HCT116 (cell line): ENCODE results near the gene MSMO1. TPM values are rescaled to one million over a fixed set of nuclear protein-coding genes. Genes with fewer than 3 reads are reported as not detected.
"Not testable (repeated sequence)": the region's sequence is repeated elsewhere in the genome, so short reads cannot be mapped to it uniquely, and the experiment has no call there.

Source experiments
- ATAC-seq: fragments of 200-7000 bp; cut with Tn5 transposase; 2 replicates; pipeline ENCODE4 v1.9.1; 2020; ENCODE audit warnings: mild to moderate bottlenecking, moderate library complexity
- BruUV-seq: library from RNA; stranded (reverse); fragments of 400-500 nt; replicated peaks from 2 replicates; lab custom pipeline; 2021; lab: Mats Ljungman, UMichigan
- CTCF ChIA-PET: fragments of 300-600 bp; sonication (Branson Sonifier 250); formaldehyde crosslinking; loops from one replicate; lab custom pipeline; 2021; ENCODE audit warnings: antibody characterized with exemption; lab: Charles Lee
- POLR2A ChIA-PET: fragments of 300-600, 350-600 bp; sonication (Branson Sonifier 250); formaldehyde crosslinking; loops from one replicate; lab custom pipeline; 2021; ENCODE audit warnings: antibody characterized with exemption; lab: Charles Lee
- RAD21 ChIA-PET, 2 experiments: fragments of 300-600 bp; sonication (Branson Sonifier 250); formaldehyde crosslinking; loops; one replicate each; lab custom pipeline; 2023; ENCODE audit warnings: low total read pairs in 2 of 2; ENCODE audit not compliant: uncharacterized antibody in 2 of 2, unreplicated experiment in 2 of 2, low non-redundant PET in 1 of 2; lab: Charles Lee
- DNase-seq: peaks from one replicate; pipeline ENCODE4 v3.0.0-alpha.2; 2010; ENCODE audit warnings: low read depth, low spot score
- H2AFZ ChIP-seq: fragments of 200-600 bp; shearing (Covaris generic), sonication (generic); 2 replicates; pipeline ENCODE4 v1.6.1; 2017; ENCODE audit warnings: low read depth, mixed run types, mixed read lengths, antibody characterized with exemption, low read length; ENCODE audit not compliant: poor library complexity, severe bottlenecking
- H3K27ac ChIP-seq: 2 replicates; pipeline ENCODE4 v1.5.1; 2012; ENCODE audit warnings: low read depth, low read length
- H3K27me3 ChIP-seq: fragments of 200-600 bp; sonication (generic); 2 replicates; pipeline ENCODE4 v1.6.1; 2016; ENCODE audit warnings: mixed run types, low read length, mixed read lengths; ENCODE audit not compliant: insufficient read depth
- H3K36me3 ChIP-seq, 2 experiments: fragments of 200-500 bp in 1 of 2; fragments of 200-600 bp in 1 of 2; sonication (Bioruptor generic) in 1 of 2; sonication (generic) in 1 of 2; 2 replicates each; pipeline versions ENCODE4 v1.5.1 to v1.6.1; 2014 to 2016; ENCODE audit warnings: low read length in 2 of 2, inconsistent platforms in 1 of 2, mixed read lengths in 1 of 2, mixed run types in 1 of 2; ENCODE audit not compliant: insufficient read depth in 2 of 2, control insufficient read depth in 1 of 2
- H3K4me1 ChIP-seq, 2 experiments: fragments of 200-600 bp in 1 of 2; sonication (generic) in 1 of 2; 2 replicates each; pipeline versions ENCODE4 v1.5.1 to v1.6.1; 2012 to 2017; ENCODE audit warnings: low read length in 2 of 2, inconsistent platforms in 1 of 2, mild to moderate bottlenecking in 1 of 2, mixed read lengths in 1 of 2, mixed run types in 1 of 2, moderate library complexity in 1 of 2; ENCODE audit not compliant: insufficient read depth in 2 of 2, control insufficient read depth in 1 of 2
- H3K4me2 ChIP-seq: fragments of 200-600 bp; sonication (generic); 2 replicates; pipeline ENCODE4 v1.6.1; 2017; ENCODE audit warnings: mixed run types, low read length, mixed read lengths
- H3K4me3 ChIP-seq, 2 experiments: fragments of 200-600 bp in 1 of 2; sonication (generic) in 1 of 2; replicated peaks in 1 of 2; 2 replicates each; pipeline ENCODE4 v1.5.1; 2011 to 2016; ENCODE audit warnings: low read length in 2 of 2, control low read depth in 1 of 2, low read depth in 1 of 2, mild to moderate bottlenecking in 1 of 2, mixed read lengths in 1 of 2, mixed run types in 1 of 2
- H3K79me2 ChIP-seq: fragments of 200-600 bp; sonication (generic); 2 replicates; pipeline ENCODE4 v1.6.1; 2017; ENCODE audit warnings: mild to moderate bottlenecking, mixed run types, low read length, moderate library complexity, mixed read lengths; ENCODE audit not compliant: insufficient read depth
- H3K9ac ChIP-seq: fragments of 200-600 bp; sonication (generic); 2 replicates; pipeline ENCODE4 v1.6.1; 2016; ENCODE audit warnings: low read length, mixed read lengths
- H3K9me2 ChIP-seq: fragments of 200-600 bp; sonication (generic), shearing (Covaris generic); 2 replicates; pipeline ENCODE4 v1.6.1; 2017; ENCODE audit warnings: mixed run types, mild to moderate bottlenecking, moderate library complexity; ENCODE audit not compliant: insufficient read depth
- H3K9me3 ChIP-seq, 2 experiments: fragments of 200-500 bp in 1 of 2; fragments of 200-600 bp in 1 of 2; sonication (Bioruptor generic) in 1 of 2; sonication (generic) in 1 of 2; 2 replicates each; pipeline ENCODE4 v1.6.1; 2014 to 2017; ENCODE audit warnings: low read length in 2 of 2, mixed read lengths in 2 of 2, inconsistent platforms in 1 of 2, low read depth in 1 of 2, mild to moderate bottlenecking in 1 of 2, mixed run types in 1 of 2, moderate library complexity in 1 of 2; ENCODE audit not compliant: control insufficient read depth in 1 of 2, insufficient read depth in 1 of 2
- H4K20me1 ChIP-seq: fragments of 200-600 bp; sonication (generic), shearing (Covaris generic); 2 replicates; pipeline ENCODE4 v1.6.1; 2017; ENCODE audit warnings: mixed run types, mild to moderate bottlenecking, moderate library complexity; ENCODE audit not compliant: insufficient read depth
- ATF3 ChIP-seq: IDR thresholded peaks from 2 replicates; pipeline ENCODE4 v1.6.1; 2012
- CBX3 ChIP-seq: IDR thresholded peaks from 2 replicates; pipeline ENCODE4 v1.6.1; 2012; ENCODE audit warnings: low read depth
- ELF1 ChIP-seq: IDR thresholded peaks from 2 replicates; pipeline ENCODE4 v1.6.1; 2012; ENCODE audit warnings: low read depth, borderline replicate concordance
- EZH2 ChIP-seq: fragments of 200-600 bp; sonication (generic); IDR thresholded peaks from 2 replicates; pipeline ENCODE4 v1.6.1; 2017; ENCODE audit warnings: antibody characterized with exemption, mixed run types
- EZH2phosphoT487 ChIP-seq: fragments of 200-600 bp; IDR thresholded peaks from 2 replicates; pipeline ENCODE4 v1.6.1; 2018; ENCODE audit warnings: antibody characterized with exemption, borderline replicate concordance
- FOSL1 ChIP-seq: IDR thresholded peaks from 2 replicates; pipeline ENCODE4 v1.6.1; 2012; ENCODE audit warnings: low read depth
- MAX ChIP-seq: IDR thresholded peaks from 2 replicates; pipeline ENCODE4 v1.6.1; 2012
- POLR2A ChIP-seq: IDR thresholded peaks from 2 replicates; pipeline ENCODE4 v1.7.0; 2011; ENCODE audit warnings: borderline replicate concordance; ENCODE audit not compliant: insufficient read depth, insufficient read length; ENCODE audit errors: extremely low read depth
- SRF ChIP-seq: IDR thresholded peaks from 2 replicates; pipeline ENCODE4 v1.6.1; 2012; ENCODE audit warnings: low read depth
- YY1 ChIP-seq: IDR thresholded peaks from 2 replicates; pipeline ENCODE4 v1.6.1; 2011; ENCODE audit warnings: low read length, low read depth, moderate library complexity, mild to moderate bottlenecking; ENCODE audit not compliant: insufficient replicate concordance; ENCODE audit errors: extremely low read depth
- ZFX ChIP-seq: fragments of 450-650 bp; IDR thresholded peaks from 2 replicates; pipeline ENCODE4 v1.6.1; 2017
- ZNF274 ChIP-seq: fragments of 200-500 bp; sonication (Bioruptor generic); IDR thresholded peaks from 2 replicates; pipeline ENCODE4 v1.6.1; 2014; ENCODE audit warnings: mild to moderate bottlenecking, low read depth, low read length, inconsistent platforms
- intact Hi-C: fragments of 100-400 bp; cut with micrococcal nuclease; formaldehyde crosslinking; loops from 2 replicates; pipeline ENCODE4 v1.10.0; 2022
- total RNA-seq: library from RNA; stranded (reverse); gene quantifications from one replicate; pipeline ENCODE4 v1.2.1, GENCODE V29; 2021; ENCODE audit not compliant: unreplicated experiment

MSMO1 gene
- total RNA-seq, 1 experiment from 2014 or later = 54.5 TPM

GRCh38 chr4:165284697-165285096 is 42.8 kb upstream of the MSMO1 start:
- H3K79me2 ChIP-seq, intact Hi-C loops, H3K4me3 ChIP-seq, BruUV-seq, H3K9me2 ChIP-seq, H3K27me3 ChIP-seq, H3K9me3 ChIP-seq, H2AFZ ChIP-seq, POLR2A ChIA-PET, CTCF ChIA-PET, H3K27ac ChIP-seq, RAD21 ChIA-PET, DNase-seq, ATAC-seq, H3K9ac ChIP-seq, H3K4me2 ChIP-seq, H3K36me3 ChIP-seq, H4K20me1 ChIP-seq, H3K4me1 ChIP-seq: not testable (repeated sequence)

- RAD21 ChIA-PET, H4K20me1 ChIP-seq, H3K4me3 ChIP-seq, H3K9me3 ChIP-seq, H3K79me2 ChIP-seq, ATAC-seq, H3K9me2 ChIP-seq, CTCF ChIA-PET, DNase-seq, H3K4me1 ChIP-seq, H3K27me3 ChIP-seq, intact Hi-C loops, H3K36me3 ChIP-seq, H3K9ac ChIP-seq, POLR2A ChIA-PET, H3K4me2 ChIP-seq, H2AFZ ChIP-seq, BruUV-seq, H3K27ac ChIP-seq: not testable (repeated sequence)
Observed at GRCh38 chr4:165286619-165287340, 40.7 kb upstream of the MSMO1 start.

GRCh38 chr4:165288226-165288625 is 39.2 kb upstream of the MSMO1 start:
- intact Hi-C loops = no loop called here
- no peaks in the 10 kb centered on the region for H3K9me3 ChIP-seq
- no peak overlapping the region for H3K27ac ChIP-seq
- no peaks in the 10 kb centered on the region for H3K36me3 ChIP-seq
- H4K20me1 ChIP-seq = no peaks in the 10 kb centered on the region; the same call in 1 of the 2 replicates
- no peak overlapping the region for H3K9ac ChIP-seq
- no peak for DNase-seq
- RAD21 ChIA-PET = no interaction called here
- H3K79me2 ChIP-seq = no peaks in the 10 kb centered on the region
- POLR2A ChIA-PET = no interaction called here
- no peak overlapping the region for H3K4me3 ChIP-seq
- ATAC-seq = no peak
- BruUV-seq = no TSS peak
- H2AFZ ChIP-seq = no peak overlapping the region
- no peaks in the 10 kb centered on the region for H3K4me1 ChIP-seq
- no peaks in the 10 kb centered on the region for H3K27me3 ChIP-seq
- no peaks in the 10 kb centered on the region for H3K9me2 ChIP-seq
- CTCF ChIA-PET = no interaction called here
- no peak overlapping the region for H3K4me2 ChIP-seq
- TF ChIP-seq EZH2 = no peak
- TF ChIP-seq EZH2phosphoT487 = no peak
- TF ChIP-seq ZNF274 = no peak
- no peak for TF ChIP-seq ZFX
- TF ChIP-seq ELF1 = no peak
- TF ChIP-seq YY1 = no peak
- no peak for TF ChIP-seq CBX3
- no peak for TF ChIP-seq POLR2A
- no peak for TF ChIP-seq ATF3
- no peak for TF ChIP-seq SRF
- no peak for TF ChIP-seq MAX
- no peak for TF ChIP-seq FOSL1
